GM19351 (cell line): ENCODE measurements around the gene ANKAR.
"Not testable (repeated sequence)": the region's sequence is repeated elsewhere in the genome, so short reads cannot be mapped to it uniquely, and the experiment has no call there.

ENCODE experiments used
- ATAC-seq: cut with Tn5 transposase; IDR thresholded peaks from one replicate; pipeline ENCODE4 v1.9.1; 2021; ENCODE audit warnings: mild to moderate bottlenecking, moderate library complexity; ENCODE audit not compliant: unreplicated experiment

Gene ANKAR

GRCh38 chr2:189674374-189675112 is at the start of gene ANKAR:
ANKAR (plus strand) TSS chr2:189674670; CDS start chr2:189676491, 1,821 bp downstream.
- peak; percentile 93 for ATAC-seq

- ATAC-seq, result no peak
These were observed 48.8 kb upstream of the ANKAR start for GRCh38 chr2:189625636-189626035.

GRCh38 chr2:189627789-189628188 is 46.7 kb upstream of the ANKAR start:
- no peak for ATAC-seq

DNA sequence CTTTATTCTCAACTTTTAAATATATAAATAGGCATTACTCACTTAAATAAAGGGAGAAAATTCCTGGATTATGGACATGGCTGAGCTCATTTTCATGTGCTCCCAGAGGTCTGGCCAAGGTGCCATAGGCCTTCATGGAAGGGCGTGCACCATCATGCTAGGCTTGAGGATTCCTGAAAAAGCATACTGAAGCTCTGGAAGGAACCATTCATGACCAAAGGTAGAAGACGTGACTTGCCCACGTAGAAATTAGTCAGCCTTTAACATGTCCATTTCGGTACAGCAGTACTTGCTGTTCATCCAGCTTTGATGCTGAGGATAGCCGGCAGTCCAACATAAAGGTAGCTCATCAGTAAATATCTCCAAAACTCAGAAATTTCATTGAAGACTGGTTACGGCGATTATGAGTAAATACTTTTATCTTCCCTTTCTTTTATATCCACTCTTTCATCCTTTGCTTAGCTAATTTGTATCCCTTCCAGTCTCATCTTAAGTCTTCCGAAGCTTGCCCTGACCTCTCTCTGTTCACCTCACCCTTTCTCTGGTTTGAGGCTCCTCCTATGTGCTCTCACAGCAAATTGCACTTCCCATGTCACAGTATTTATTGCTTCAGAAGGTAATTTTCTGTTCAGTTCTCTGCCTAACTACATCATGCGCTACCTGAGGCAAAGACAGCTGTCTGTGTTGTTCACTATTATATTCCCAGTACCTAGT is 45.5 kb upstream of the ANKAR start:
- ATAC-seq, result no peak

- no peak for ATAC-seq
These were observed 44.7 kb upstream of the ANKAR start for GRCh38 chr2:189629531-189630453.

- ATAC-seq, result no peak
These were observed 42.6 kb upstream of the ANKAR start for GRCh38 chr2:189631849-189632248.

DNA sequence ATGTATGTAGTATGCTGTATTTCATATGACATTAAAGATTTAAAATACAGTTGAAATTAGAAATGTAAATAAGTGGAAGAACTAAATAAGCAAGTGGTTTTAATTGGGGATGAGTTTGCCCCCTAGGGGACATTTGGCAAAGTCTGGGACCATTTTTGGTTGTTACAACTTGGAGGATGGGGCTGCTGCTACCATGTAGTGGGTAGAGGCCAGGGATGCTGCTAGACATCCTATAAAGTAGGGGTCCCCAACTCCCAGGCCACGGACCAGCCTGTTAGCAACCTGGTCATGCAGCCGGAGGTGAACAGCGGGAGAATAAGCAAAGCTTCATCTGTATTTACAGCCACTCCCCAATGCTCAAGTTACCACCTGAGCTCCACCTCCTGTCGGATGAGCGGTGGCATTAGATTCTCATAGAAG is 41.1 kb upstream of the ANKAR start:
- peak; percentile 49 for ATAC-seq

DNA sequence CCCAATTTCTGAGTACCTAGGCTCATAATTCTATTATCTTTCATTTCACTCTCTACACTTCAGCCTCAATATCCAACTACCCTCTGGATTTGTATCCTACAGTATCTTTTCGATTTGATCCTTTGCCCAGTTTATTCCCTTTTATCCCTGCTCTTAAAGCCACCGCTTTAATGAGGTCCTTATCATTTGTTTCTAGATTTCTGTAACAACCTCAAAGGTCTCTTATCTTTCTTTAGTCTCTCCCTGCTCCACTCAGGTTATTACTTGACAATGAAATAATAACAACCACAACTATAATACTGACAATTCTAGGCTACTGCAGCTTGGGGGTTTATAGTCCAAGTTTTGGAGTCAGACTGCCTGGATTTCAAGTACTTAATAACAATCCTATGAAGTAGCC is 39.1 kb upstream of the ANKAR start:
- no peak for ATAC-seq

DNA sequence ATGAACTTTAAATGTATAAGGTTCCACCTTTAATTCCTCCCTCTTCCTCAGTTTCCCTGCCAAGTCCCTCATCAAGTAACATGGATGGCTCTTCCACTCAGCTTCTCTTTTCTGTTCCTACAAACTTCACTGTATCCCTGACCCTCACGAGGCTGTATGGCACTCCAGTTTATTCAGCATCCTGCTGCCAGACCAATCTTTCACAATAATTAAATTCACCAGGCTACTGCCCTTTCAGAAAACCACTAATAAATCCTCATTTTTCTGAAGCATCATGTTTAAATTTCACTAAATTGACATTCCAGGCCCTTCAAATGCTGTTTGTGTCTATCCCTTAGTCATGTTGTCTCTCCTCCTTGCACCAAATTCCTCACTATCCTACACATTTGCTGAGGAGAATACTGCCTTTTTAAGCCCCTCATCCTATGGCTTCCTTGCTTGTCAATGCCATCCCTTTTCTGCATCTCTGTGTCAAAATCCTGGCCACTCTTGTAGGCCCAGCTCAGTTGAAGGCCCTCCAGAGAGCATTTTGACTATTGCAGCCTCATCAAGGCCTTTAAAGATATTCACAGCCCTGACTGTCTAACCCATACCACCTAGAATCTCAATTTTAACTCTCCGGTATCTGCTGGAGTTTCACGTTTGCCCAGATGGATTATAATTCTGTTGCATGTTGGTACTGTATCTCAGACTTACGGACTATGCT is 36.0 kb upstream of the ANKAR start:
- ATAC-seq, result no peak

DNA sequence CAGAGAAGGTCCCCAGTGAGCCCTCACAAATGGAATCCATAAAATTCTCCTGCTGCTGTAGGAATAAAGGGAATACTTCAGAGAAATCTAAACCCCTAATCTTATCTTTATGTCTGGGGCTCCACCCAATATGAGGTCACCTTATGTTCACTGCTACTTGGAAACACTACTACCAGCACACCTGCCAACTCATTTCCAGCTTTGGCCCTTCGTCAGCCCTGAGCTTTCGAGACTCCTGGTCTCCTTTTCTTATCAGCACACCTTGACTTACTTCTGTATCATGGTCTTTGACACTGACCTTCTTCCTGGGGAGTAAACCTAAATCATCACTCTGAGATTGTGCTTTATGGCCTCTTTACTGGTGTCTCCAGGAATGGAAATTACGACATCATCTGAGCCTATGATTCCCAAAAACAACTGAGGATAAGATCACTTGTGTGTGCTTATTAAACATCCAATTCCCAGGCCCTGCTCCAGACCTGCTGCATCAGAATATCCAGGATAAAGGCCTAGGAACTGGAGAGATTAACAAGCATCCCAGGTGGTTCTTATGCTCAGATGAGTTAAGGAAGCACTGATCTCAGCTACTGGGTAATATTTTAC is 35.4 kb upstream of the ANKAR start:
- ATAC-seq, result no peak

- no peak for ATAC-seq
These were observed 33.5 kb upstream of the ANKAR start for GRCh38 chr2:189641002-189641401.

DNA sequence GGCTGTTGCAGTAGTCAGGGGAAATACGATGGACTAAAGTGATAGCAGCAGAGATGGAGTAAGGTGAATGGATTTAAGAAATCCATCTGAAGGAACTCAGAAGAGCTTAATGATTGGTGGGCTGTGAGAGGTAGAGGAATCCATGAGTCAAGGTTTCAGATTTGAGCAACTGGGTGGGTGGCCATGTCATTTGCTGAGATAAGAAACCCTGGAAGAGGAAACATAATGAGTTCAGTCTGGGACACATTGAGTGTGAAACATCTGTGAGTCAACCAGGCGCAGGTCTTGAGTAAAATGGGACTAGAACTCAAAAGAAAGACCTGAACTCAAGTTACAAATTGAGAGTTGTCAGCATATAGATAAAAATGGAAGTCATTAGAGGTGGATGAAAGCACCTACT is 32.9 kb upstream of the ANKAR start:
- ATAC-seq, result no peak

DNA sequence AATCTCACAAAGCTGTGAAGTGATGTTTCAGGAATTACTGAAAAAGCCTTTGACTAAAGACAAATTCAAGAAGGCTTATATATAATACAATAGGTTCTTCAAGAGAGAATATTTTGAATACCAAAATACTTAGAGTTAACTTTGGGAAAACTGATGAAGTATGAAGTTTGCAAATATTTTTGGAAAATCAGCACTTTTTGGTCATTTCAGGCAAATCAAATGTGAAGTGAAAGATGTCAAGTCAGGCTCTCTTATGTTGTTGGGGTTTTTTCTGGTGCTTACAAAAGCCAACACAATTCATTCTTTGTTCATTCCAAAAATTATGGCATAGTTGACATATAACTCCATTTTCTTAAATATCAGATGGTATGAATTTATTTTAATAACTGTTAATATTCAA is 27.9 kb upstream of the ANKAR start:
- ATAC-seq, result no peak

DNA sequence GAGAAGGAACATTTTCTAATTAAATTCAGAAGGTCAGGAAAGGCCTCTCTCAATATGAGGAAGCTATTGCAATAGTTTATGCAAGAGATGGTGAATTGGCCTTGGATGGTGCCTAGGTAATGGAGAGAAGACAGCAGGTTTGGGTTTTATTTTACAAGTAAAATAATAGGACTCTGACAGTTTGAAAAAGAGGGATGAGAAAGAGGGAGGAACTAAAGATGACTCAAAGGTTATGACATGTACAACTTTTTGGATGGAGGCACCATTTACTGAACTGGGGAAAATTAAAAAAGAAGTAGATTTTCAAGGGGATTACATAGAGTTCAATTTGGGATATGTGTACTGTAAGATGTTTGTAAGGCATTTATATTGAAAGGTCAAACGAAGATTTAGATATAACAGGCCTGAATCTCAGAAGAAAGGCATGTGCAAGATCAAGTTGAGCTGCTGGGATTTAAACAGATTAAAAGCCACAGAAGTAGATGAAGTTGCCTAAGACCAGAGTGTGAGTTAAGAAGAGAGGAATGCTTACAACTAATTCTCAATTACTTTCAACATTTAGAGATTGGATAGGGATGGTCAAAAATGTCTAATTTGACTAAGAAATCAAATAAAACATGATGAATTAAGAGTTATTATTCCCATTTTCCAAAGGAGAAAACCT is 25.5 kb upstream of the ANKAR start:
- ATAC-seq, result no peak

GRCh38 chr2:189651284-189651683 is 23.2 kb upstream of the ANKAR start:
- ATAC-seq, result no peak

DNA sequence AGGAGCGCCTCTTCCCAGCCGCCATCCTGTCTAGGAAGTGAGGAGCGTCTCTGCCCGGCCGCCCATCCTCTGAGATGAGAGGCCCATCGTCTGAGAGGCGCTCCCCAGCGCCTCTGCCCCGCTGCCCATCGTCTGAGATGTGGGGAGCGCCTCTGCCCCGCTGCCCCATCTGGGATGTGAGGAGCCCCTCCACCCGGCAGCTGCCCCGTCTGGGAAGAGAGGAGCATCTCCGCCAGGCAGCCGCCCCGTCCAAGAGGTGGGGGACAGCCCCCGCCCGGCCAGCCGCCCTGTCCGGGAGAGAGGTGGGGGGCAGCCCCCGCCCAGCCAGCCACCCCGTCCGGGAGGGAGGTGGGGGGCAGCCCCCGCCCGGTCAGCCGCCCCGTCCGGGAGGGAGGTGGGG is 21.0 kb upstream of the ANKAR start:
- not testable (repeated sequence) for ATAC-seq

DNA sequence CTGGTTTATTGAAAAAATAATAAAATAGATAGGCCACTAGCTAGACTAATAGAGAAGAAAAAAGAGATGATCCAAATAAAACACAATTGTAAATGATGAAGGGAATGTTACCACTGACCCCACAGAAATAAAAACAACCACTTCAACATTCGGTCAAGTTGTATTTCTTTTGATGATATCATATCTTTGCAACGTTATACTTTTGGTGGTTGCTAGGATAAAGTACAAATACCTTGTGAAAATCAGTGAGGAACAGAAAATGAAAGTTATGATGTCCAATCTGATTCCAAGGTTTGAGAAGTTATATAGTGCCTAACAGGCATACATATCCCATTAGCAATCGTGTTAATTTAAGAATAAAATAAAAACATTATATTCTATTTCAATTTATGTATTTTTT is 19.8 kb upstream of the ANKAR start:
- ATAC-seq, result no peak

DNA sequence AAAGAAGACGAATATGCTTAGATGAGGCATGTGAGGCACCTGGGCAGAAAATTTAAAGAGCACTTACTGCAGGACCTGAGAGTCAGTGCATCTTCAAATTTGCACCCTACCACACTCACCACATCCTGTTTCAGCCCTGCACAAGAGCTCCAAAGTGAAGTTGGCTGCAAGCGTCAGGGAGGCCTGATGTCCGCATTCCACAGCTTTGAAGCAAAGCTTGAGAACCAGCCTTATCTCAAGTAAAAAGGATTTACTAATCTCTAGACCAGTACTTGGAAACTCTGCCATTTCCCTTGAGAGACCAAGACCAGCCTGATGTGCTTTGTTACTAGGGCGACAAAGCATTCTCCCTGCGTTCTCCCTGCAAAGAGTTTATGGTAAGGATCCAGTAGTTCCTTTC is 16.6 kb upstream of the ANKAR start:
- peak; percentile 42 for ATAC-seq

GRCh38 chr2:189658306-189659212 is 15.9 kb upstream of the ANKAR start:
- no peak for ATAC-seq
